Heart left ventricle (tissue), 11 donors: Measurements from ENCODE around the gene PXMP4. TPM values are rescaled to one million over a fixed set of nuclear protein-coding genes. Genes with fewer than 3 reads are reported as not detected.

Source experiments
- polyA plus RNA-seq, 2 donors: library from polyadenylated mRNA; stranded (reverse); fragments of 200-250 nt; gene quantifications; one replicate each; pipeline ENCODE4 v1.2.3, GENCODE V29; 2013
- total RNA-seq, 9 donors: library from RNA; depleted of rRNA in 2 of 9; stranded (reverse); fragments of >200 nt in 2 of 9; fragmentation: NEBNext Ultra II Directional in 3 of 9; extraction: Animal tissue kit (Norgen Biotek cat#: 25700) in 3 of 9; gene quantifications; one replicate each; pipeline versions ENCODE4 v1.1.0 to v1.2.4, GENCODE V29; 2016 to 2023
- donor health status: ischemic (EF 13 %, LVEDD 7.1; RV severe dilation, severe dysfunction).
- donor health status: healthy with polysubstance abuse.
- donor health status: DM: no; HTN: yes; CAD: no.
- donor health status: DM: no; HTN: no; CAD: no.
- donor health status: ischemic (EF 25% LVEDD 5.7; RV mildly dilated, moderate dysfunction).
- donor health status: healthy.
- donor health status: DM: yes; HTN: yes; CAD: no.
- donor health status: PGD.
- donor health status: nonischemic (EF 23%, LVEDD 6.1; RV moderate dilation, normal function).

PXMP4 gene
- total and polyA plus RNA-seq, 11 donors, result 5.0 to 13.0 (median 10.2) TPM

Other genes starting within 250 kb of the PXMP4 start
- gene CBFA2T2, start 230.2 kb downstream of the PXMP4 start, total RNA-seq, result 10 to 100 TPM in 5 of 9 donors, 1 to 10 TPM in 4; 7.4 to 15.0 (median 11.3) TPM
- 1 to 10 TPM; 4.6 to 6.5 TPM for gene CBFA2T2, start 230.2 kb downstream of the PXMP4 start, polyA plus RNA-seq
- gene C20orf144, start 58.0 kb downstream of the PXMP4 start, total RNA-seq, result under 1 TPM in 2 of 9 donors, not detected in 7; 0.13 to 0.50 TPM
- gene C20orf144, start 58.0 kb downstream of the PXMP4 start, polyA plus RNA-seq, result under 1 TPM in 1 of 2 donors, not detected in 1; 0.15 TPM
- gene ACTL10, start 53.4 kb downstream of the PXMP4 start, total RNA-seq, result 1 to 10 TPM in 1 of 9 donors, under 1 TPM in 8; 0.13 to 1.1 (median 0.36) TPM
- gene ACTL10, start 53.4 kb downstream of the PXMP4 start, polyA plus RNA-seq, result under 1 TPM; 0.23 to 0.57 TPM
- gene NECAB3, start 45.9 kb downstream of the PXMP4 start, total RNA-seq, result 100 to 1,000 TPM in 1 of 9 donors, 10 to 100 TPM in 8; 54.5 to 111 (median 74.8) TPM
- 10 to 100 TPM; 37.6 to 67.2 TPM for gene NECAB3, start 45.9 kb downstream of the PXMP4 start, polyA plus RNA-seq
- gene E2F1, start 33.9 kb downstream of the PXMP4 start, total RNA-seq, result 1 to 10 TPM in 7 of 9 donors, under 1 TPM in 2; 0.32 to 6.4 (median 1.4) TPM
- 1 to 10 TPM in 1 of 2 donors, under 1 TPM in 1; 0.46 to 1.1 TPM for gene E2F1, start 33.9 kb downstream of the PXMP4 start, polyA plus RNA-seq
- gene ZNF341, start 11.7 kb upstream of the PXMP4 start, total RNA-seq, result 1 to 10 TPM; 1.2 to 3.3 (median 1.5) TPM
- gene ZNF341, start 11.7 kb upstream of the PXMP4 start, polyA plus RNA-seq, result 1 to 10 TPM; 1.9 to 2.0 TPM
- 100 to 1,000 TPM in 5 of 9 donors, 10 to 100 TPM in 4; 46.2 to 225 (median 106) TPM for gene CHMP4B, start 91.0 kb upstream of the PXMP4 start, total RNA-seq
- 100 to 1,000 TPM; 127 to 233 TPM for gene CHMP4B, start 91.0 kb upstream of the PXMP4 start, polyA plus RNA-seq